ENCODE measurements around the gene ANO8.

DNA sequence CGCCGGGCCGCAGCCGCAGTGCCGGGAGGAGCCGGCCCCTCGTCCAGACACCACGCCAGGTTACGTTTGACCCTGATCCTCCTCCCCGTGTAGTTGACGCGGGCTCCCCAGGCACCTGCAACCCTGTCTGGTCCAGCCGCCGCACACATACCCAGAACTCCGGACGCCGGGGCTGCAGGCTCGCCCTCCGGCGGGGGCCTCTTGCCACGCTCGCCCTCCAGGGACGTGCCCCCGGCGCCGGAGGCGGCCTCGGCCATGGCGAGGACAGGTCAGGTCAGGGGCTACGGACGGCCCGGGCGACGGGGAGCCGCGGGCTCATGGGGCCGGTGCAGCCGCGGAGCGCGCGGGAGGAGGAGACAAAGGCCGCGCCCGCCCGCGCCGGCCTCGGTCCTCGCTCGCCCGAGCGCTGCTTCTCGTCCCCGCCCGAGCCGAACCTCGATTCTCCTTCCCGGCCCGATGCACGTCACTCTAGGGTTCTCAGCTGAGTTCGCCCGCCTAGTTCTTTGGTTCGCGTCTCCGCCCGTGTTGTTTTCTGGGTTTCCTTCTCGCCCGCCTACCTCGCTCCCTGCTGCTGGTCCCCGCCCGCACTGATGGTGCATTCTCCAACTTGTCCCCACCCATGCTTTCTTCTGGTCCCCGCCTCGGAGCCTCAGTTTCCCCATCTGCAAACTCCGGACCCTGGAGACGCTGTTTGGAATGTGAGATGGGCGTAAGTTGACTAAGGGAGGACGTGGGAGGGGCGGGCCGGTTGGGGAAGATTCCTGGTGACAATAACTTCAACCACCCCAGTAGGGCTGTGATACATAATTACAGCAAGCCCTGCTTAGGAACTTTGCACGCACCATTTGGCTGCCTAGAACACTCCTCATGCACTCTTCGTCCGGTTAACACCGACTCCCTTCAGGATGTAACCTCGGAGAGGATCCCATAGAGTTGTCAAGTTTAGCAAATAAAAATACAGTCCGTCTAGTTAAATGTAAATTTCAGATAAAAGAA, at the start of gene ANO8:
- TF ChIP-seq POLR2AphosphoS5 (IDR thresholded peaks at IDR 0.05) (peak; percentile 34 to 70), POLR2A (IDR thresholded peaks at IDR 0.05) (peak in 2 of 4 donors; percentile 37 to 50), EP300 (IDR thresholded peaks at IDR 0.05) (no peak)
- TF ChIP-seq, protein P1, sequence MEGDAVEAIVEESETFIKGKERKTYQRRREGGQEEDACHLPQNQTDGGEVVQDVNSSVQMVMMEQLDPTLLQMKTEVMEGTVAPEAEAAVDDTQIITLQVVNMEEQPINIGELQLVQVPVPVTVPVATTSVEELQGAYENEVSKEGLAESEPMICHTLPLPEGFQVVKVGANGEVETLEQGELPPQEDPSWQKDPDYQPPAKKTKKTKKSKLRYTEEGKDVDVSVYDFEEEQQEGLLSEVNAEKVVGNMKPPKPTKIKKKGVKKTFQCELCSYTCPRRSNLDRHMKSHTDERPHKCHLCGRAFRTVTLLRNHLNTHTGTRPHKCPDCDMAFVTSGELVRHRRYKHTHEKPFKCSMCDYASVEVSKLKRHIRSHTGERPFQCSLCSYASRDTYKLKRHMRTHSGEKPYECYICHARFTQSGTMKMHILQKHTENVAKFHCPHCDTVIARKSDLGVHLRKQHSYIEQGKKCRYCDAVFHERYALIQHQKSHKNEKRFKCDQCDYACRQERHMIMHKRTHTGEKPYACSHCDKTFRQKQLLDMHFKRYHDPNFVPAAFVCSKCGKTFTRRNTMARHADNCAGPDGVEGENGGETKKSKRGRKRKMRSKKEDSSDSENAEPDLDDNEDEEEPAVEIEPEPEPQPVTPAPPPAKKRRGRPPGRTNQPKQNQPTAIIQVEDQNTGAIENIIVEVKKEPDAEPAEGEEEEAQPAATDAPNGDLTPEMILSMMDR (IDR thresholded peaks at IDR 0.05), result peak in 4 of 6 experiments; percentile 8 to 19 (median 10)

Measured in upper lobe of left lung (tissue), 4 donors.